Mesenchymal stem cell (in vitro differentiated cells and primary cell): ENCODE results near the gene PARP2.

ENCODE experiments used
- DNase-seq: peaks from one replicate; pipeline ENCODE4 v3.0.0-alpha.2; 2013
- H2AFZ ChIP-seq: one replicate; pipeline ENCODE4 v1.6.1; 2013; ENCODE audit warnings: low read depth, mild to moderate bottlenecking, control low read depth, inconsistent platforms, low read length, moderate library complexity
- H2AK5ac ChIP-seq: 2 replicates; pipeline ENCODE4 v1.6.1; 2013; ENCODE audit warnings: low read length, moderate library complexity, mild to moderate bottlenecking, inconsistent platforms; ENCODE audit not compliant: severe bottlenecking
- H2BK120ac ChIP-seq: one replicate; pipeline ENCODE4 v1.6.1; 2013; ENCODE audit warnings: low read depth, mild to moderate bottlenecking, inconsistent platforms, low read length, moderate library complexity
- H2BK12ac ChIP-seq, 2 experiments: one replicate each; pipeline ENCODE4 v1.6.1; 2013; ENCODE audit warnings: inconsistent platforms in 2 of 2, low read length in 2 of 2, mild to moderate bottlenecking in 2 of 2, moderate library complexity in 2 of 2, control low read depth in 1 of 2
- H2BK15ac ChIP-seq: one replicate; pipeline ENCODE4 v1.6.1; 2013; ENCODE audit warnings: mild to moderate bottlenecking, low read depth, inconsistent platforms; ENCODE audit not compliant: poor library complexity, severe bottlenecking
- H2BK5ac ChIP-seq: 2 replicates; pipeline ENCODE4 v1.6.1; 2013; ENCODE audit warnings: low read depth, mild to moderate bottlenecking, low read length, control low read depth, inconsistent platforms; ENCODE audit not compliant: poor library complexity, severe bottlenecking
- H3K14ac ChIP-seq, 2 experiments: one replicate each; pipeline ENCODE4 v1.6.1; 2013; ENCODE audit warnings: inconsistent platforms in 2 of 2, low read length in 2 of 2, control low read depth in 1 of 2, mild to moderate bottlenecking in 1 of 2, moderate library complexity in 1 of 2
- H3K18ac ChIP-seq, 2 experiments: one replicate each; pipeline ENCODE4 v1.6.1; 2013; ENCODE audit warnings: inconsistent platforms in 2 of 2, low read length in 2 of 2, control low read depth in 1 of 2, low read depth in 1 of 2, mild to moderate bottlenecking in 1 of 2
- H3K23ac ChIP-seq, 2 experiments: one replicate each; pipeline ENCODE4 v1.6.1; 2013; ENCODE audit warnings: inconsistent platforms in 2 of 2, low read length in 2 of 2, mild to moderate bottlenecking in 2 of 2, moderate library complexity in 2 of 2, control low read depth in 1 of 2
- H3K27ac ChIP-seq: 2 replicates; pipeline ENCODE4 v1.5.1; 2013; ENCODE audit warnings: mild to moderate bottlenecking, moderate library complexity, low read length, control low read depth, inconsistent platforms; ENCODE audit not compliant: poor library complexity, severe bottlenecking
- H3K27me3 ChIP-seq, 2 experiments: 2 replicates each; pipeline versions ENCODE4 v1.6.1 to v1.7.0; 2013; ENCODE audit warnings: low read length in 2 of 2, mild to moderate bottlenecking in 2 of 2, moderate library complexity in 2 of 2, control low read depth in 1 of 2, inconsistent platforms in 1 of 2; ENCODE audit not compliant: control insufficient read depth in 1 of 2, insufficient read depth in 1 of 2
- H3K36me3 ChIP-seq, 2 experiments: 2 replicates each; pipeline versions ENCODE4 v1.6.1 to v1.7.0; 2013; ENCODE audit warnings: low read length in 2 of 2, control low read depth in 1 of 2, inconsistent platforms in 1 of 2, low read depth in 1 of 2, mild to moderate bottlenecking in 1 of 2; ENCODE audit not compliant: insufficient read depth in 2 of 2, control insufficient read depth in 1 of 2
- H3K4ac ChIP-seq, 2 experiments: one replicate each; pipeline ENCODE4 v1.6.1; 2013; ENCODE audit warnings: inconsistent platforms in 2 of 2, low read length in 2 of 2, mild to moderate bottlenecking in 2 of 2, moderate library complexity in 2 of 2, control low read depth in 1 of 2, low read depth in 1 of 2
- H3K4me1 ChIP-seq: 2 replicates; pipeline ENCODE4 v1.6.1; 2013; ENCODE audit warnings: low read depth, low read length, control low read depth; ENCODE audit not compliant: control insufficient read depth, insufficient read depth
- H3K4me2 ChIP-seq: 2 replicates; pipeline ENCODE4 v1.6.1; 2013; ENCODE audit warnings: low read length, mild to moderate bottlenecking, inconsistent platforms; ENCODE audit not compliant: poor library complexity, severe bottlenecking
- H3K4me3 ChIP-seq, 2 experiments: 2 replicates each; pipeline versions ENCODE4 v1.5.1 to v1.7.0; 2013; ENCODE audit warnings: low read length in 2 of 2, mild to moderate bottlenecking in 2 of 2, control low read depth in 1 of 2, low read depth in 1 of 2; ENCODE audit not compliant: insufficient read depth in 1 of 2
- H3K79me1 ChIP-seq: replicated peaks from 2 replicates; pipeline ENCODE4 v1.6.1; 2013; ENCODE audit warnings: mild to moderate bottlenecking, control low read depth, low read length, inconsistent platforms; ENCODE audit not compliant: poor library complexity, severe bottlenecking
- H3K9ac ChIP-seq: 2 replicates; pipeline ENCODE4 v1.7.0; 2013; ENCODE audit warnings: mild to moderate bottlenecking, low read length, moderate library complexity
- H3K9me3 ChIP-seq: 2 replicates; pipeline ENCODE4 v1.7.0; 2013; ENCODE audit warnings: mild to moderate bottlenecking, low read length; ENCODE audit not compliant: control insufficient read depth
- H4K8ac ChIP-seq: one replicate; pipeline ENCODE4 v1.6.1; 2013; ENCODE audit warnings: inconsistent platforms, mild to moderate bottlenecking, low read length, moderate library complexity
- H4K91ac ChIP-seq: one replicate; pipeline ENCODE4 v1.6.1; 2013; ENCODE audit warnings: mild to moderate bottlenecking, low read length, inconsistent platforms
- WGBS: methylation state at CpG from one replicate; pipeline ENCODE4 v1.1.7; 2013; ENCODE audit warnings: mixed read lengths; 5-methylcytosine and 5-hydroxymethylcytosine counted together

PARP2 gene

DNA sequence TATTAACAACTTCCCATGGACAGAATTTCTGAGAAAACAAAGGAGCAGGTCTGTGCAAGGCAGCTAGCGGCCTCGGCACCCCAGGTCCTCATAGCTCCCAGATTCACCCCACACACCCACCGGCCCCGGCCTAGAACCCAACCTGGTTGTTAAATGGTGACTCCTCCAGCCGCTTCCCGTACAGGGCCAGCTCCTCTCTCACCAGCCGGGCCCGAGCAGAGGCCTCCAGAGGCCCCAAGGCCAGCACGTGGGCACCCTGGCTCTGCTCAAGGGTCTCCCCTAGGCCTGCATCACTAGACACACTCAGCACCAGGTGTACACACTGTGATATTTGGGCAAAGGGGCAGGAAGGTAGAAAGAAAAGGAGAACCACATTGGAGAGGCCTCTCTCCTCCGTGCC is 39.6 kb downstream of the PARP2 start:
- no peak for DNase-seq
- Histone ChIP-seq H3K9me3 (no peaks in the 10 kb centered on the region), H3K4me2 (no peak overlapping the region), H4K8ac (no peak overlapping the region), H3K23ac (peak overlapping the region in 1 of 2 experiments; percentile 17), H3K9ac (no peak overlapping the region), H2AFZ (no peak overlapping the region), H3K4ac (no peak overlapping the region), H3K27me3 (no peaks in the 10 kb centered on the region), H2BK5ac (no peak overlapping the region), H2BK12ac (no peak overlapping the region), H3K36me3 (peaks cover 90 to 94% of the 10 kb centered on the region in 2 experiments), H4K91ac (no peak overlapping the region), H3K79me1 (peaks cover 18% of the 10 kb centered on the region), H3K18ac (no peak overlapping the region), H2BK120ac (no peak overlapping the region), H3K14ac (no peak overlapping the region), H3K4me3 (no peak overlapping the region), H3K27ac (no peak overlapping the region), H3K4me1 (no peaks in the 10 kb centered on the region), H2AK5ac (no peak overlapping the region), H2BK15ac (no peak overlapping the region)
- whole genome bisulfite sequencing = 96% methylated on average over 10 of the region's 10 CpGs

DNA sequence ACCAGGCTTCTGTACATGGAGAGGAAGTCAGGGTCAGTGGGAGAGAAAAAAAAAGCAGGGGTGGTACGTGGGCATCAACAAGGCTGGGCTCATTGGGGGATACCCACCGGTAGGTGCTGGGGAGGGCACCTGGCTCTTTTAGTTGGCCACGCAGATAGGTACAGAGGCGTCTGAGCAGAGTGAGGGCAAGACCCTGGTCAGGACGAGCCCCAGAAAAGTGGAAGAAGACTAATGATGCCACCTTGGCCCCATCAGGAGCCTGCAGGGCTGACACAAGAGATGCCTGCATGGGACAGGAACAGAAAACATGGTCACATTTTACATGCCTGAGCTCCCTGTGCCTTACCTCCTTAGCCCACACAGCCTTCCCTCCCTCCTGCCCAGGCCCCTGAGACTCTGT is 40.2 kb downstream of the PARP2 start:
- Histone ChIP-seq H3K79me1 (peaks cover 18% of the 10 kb centered on the region), H3K9me3 (no peaks in the 10 kb centered on the region), H2BK15ac (no peak overlapping the region), H3K23ac (no peak overlapping the region), H3K4me2 (no peak overlapping the region), H3K4ac (no peak overlapping the region), H3K18ac (no peak overlapping the region), H3K27me3 (no peaks in the 10 kb centered on the region), H2AFZ (no peak overlapping the region), H3K4me1 (no peaks in the 10 kb centered on the region), H4K91ac (no peak overlapping the region), H3K4me3 (no peak overlapping the region), H2BK120ac (no peak overlapping the region), H3K14ac (no peak overlapping the region), H3K27ac (no peak overlapping the region), H2AK5ac (no peak overlapping the region), H3K9ac (no peak overlapping the region), H4K8ac (no peak overlapping the region), H2BK12ac (no peak overlapping the region), H2BK5ac (no peak overlapping the region), H3K36me3 (peaks cover 87 to 94% of the 10 kb centered on the region in 2 experiments)
- no peak for DNase-seq
- 95% methylated on average over 5 of the region's 5 CpGs for WGBS

DNA sequence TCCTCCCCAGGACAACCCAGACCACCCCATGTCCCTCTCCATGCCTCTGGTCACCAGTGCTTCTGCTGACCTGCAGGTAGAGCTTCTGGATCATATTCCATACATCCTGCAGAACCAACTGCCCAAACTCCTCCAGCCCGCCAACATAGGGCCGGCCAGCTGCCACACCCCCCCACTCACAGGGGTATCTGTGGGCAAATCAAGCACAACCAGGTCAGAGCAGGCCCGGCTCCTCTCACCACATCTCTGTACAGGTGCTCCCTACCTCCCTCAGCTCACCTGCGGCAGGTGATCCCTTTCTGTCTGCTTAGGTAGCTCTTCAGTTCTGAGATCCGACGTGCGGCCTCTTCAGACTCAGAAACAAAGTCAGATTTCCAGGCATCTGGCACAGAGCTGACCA is 40.9 kb downstream of the PARP2 start:
- H3K9me3 ChIP-seq = no peaks in the 10 kb centered on the region
- 90% methylated on average over 7 of the region's 7 CpGs for WGBS

DNA sequence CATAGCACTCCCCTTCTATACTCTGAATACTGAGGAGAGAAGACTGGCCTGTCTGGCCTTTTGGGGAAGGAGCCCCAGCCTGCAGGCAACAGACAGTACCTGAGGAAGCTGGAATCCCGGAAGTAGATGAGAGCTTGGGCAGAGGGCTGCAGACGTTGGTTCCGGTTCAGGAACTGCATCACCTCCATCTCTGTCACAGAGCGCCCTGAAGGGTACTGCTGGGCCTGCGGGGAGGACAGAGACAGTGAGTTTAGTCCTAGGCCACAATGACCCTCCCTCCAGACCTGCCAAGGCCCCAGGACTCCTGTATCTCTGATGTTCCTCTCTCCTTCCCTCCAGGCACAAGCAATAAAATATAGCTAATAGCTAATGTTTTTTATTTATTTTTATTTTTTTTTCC is 41.5 kb downstream of the PARP2 start:
- H2BK120ac ChIP-seq = no peak overlapping the region
- no peak for DNase-seq
- no peak overlapping the region for H3K4me2 ChIP-seq
- H2BK5ac ChIP-seq = no peak overlapping the region
- H2AK5ac ChIP-seq = no peak overlapping the region
- no peak overlapping the region for H2BK12ac ChIP-seq
- no peak overlapping the region for H3K27ac ChIP-seq
- H3K27me3 ChIP-seq = no peaks in the 10 kb centered on the region
- H4K8ac ChIP-seq = no peak overlapping the region
- H3K4ac ChIP-seq = no peak overlapping the region
- H3K4me1 ChIP-seq = no peaks in the 10 kb centered on the region
- no peak overlapping the region for H3K9ac ChIP-seq
- no peak overlapping the region for H3K23ac ChIP-seq
- H2AFZ ChIP-seq = no peak overlapping the region
- no peak overlapping the region for H2BK15ac ChIP-seq
- no peak overlapping the region for H3K14ac ChIP-seq
- no peak overlapping the region for H3K4me3 ChIP-seq
- H3K36me3 ChIP-seq = peaks cover 84 to 94% of the 10 kb centered on the region in 2 experiments
- no peak overlapping the region for H3K18ac ChIP-seq
- no peaks in the 10 kb centered on the region for H3K9me3 ChIP-seq
- WGBS = 96% methylated on average over 5 of the region's 5 CpGs
- peaks cover 18% of the 10 kb centered on the region for H3K79me1 ChIP-seq
- H4K91ac ChIP-seq = no peak overlapping the region

More for the DNA sequence above, 40.9 kb downstream of the PARP2 start:
- H3K23ac ChIP-seq = no peak overlapping the region
- no peak overlapping the region for H3K4ac ChIP-seq
- H2BK12ac ChIP-seq = no peak overlapping the region
- H3K27me3 ChIP-seq = no peaks in the 10 kb centered on the region
- no peak overlapping the region for H3K9ac ChIP-seq
- no peak overlapping the region for H4K91ac ChIP-seq
- no peak overlapping the region for H3K27ac ChIP-seq
- H3K79me1 ChIP-seq = peaks cover 18% of the 10 kb centered on the region
- no peak overlapping the region for H3K4me2 ChIP-seq
- H3K4me1 ChIP-seq = no peaks in the 10 kb centered on the region
- no peak overlapping the region for H2BK15ac ChIP-seq
- H3K14ac ChIP-seq = no peak overlapping the region
- no peak overlapping the region for H3K18ac ChIP-seq
- DNase-seq = no peak
- no peak overlapping the region for H2AK5ac ChIP-seq
- no peak overlapping the region for H2BK120ac ChIP-seq
- no peak overlapping the region for H2BK5ac ChIP-seq
- no peak overlapping the region for H4K8ac ChIP-seq
- no peak overlapping the region for H3K4me3 ChIP-seq
- H3K36me3 ChIP-seq = peaks cover 83 to 94% of the 10 kb centered on the region in 2 experiments
- no peak overlapping the region for H2AFZ ChIP-seq
